ENCODE measurements around the gene RYR2. TPM values are rescaled to one million over a fixed set of nuclear protein-coding genes. Genes with fewer than 3 reads are reported as not detected.

RYR2 gene
- polyA plus RNA-seq, 2 of the 4 experiments (the other 2 are of a cell fraction): 0.06 TPM; not detected in 1

DNA sequence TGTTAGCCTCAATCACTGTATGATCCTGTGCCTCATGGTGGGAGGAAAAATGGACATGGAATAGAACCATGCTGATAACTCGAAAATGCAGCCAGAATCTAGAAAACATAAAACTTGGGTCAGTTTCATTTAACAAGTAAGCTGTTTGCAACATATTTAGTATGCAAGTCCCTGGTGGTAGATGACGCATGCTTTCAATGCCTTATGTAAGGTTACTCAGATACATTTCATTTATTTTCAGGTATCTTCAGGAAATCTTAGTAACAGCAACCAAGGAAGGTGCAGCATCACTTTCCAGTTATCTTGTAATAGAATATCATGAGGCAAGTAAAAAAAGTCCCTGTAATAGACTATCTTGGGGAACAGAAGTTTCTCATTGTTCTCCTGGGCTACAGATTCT lies 92.9 kb downstream of the RYR2 start (continued):
- TF ChIP-seq, protein P1, sequence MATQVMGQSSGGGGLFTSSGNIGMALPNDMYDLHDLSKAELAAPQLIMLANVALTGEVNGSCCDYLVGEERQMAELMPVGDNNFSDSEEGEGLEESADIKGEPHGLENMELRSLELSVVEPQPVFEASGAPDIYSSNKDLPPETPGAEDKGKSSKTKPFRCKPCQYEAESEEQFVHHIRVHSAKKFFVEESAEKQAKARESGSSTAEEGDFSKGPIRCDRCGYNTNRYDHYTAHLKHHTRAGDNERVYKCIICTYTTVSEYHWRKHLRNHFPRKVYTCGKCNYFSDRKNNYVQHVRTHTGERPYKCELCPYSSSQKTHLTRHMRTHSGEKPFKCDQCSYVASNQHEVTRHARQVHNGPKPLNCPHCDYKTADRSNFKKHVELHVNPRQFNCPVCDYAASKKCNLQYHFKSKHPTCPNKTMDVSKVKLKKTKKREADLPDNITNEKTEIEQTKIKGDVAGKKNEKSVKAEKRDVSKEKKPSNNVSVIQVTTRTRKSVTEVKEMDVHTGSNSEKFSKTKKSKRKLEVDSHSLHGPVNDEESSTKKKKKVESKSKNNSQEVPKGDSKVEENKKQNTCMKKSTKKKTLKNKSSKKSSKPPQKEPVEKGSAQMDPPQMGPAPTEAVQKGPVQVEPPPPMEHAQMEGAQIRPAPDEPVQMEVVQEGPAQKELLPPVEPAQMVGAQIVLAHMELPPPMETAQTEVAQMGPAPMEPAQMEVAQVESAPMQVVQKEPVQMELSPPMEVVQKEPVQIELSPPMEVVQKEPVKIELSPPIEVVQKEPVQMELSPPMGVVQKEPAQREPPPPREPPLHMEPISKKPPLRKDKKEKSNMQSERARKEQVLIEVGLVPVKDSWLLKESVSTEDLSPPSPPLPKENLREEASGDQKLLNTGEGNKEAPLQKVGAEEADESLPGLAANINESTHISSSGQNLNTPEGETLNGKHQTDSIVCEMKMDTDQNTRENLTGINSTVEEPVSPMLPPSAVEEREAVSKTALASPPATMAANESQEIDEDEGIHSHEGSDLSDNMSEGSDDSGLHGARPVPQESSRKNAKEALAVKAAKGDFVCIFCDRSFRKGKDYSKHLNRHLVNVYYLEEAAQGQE (IDR thresholded peaks at IDR 0.05): no peak
- TF ChIP-seq POLR2AphosphoS2 (conservative IDR thresholded peaks at IDR 0.05; ENCODE audit: low read length) (no peak), SMC3 (IDR thresholded peaks at IDR 0.05) (no peak)
- TF ChIP-seq, protein P2, sequence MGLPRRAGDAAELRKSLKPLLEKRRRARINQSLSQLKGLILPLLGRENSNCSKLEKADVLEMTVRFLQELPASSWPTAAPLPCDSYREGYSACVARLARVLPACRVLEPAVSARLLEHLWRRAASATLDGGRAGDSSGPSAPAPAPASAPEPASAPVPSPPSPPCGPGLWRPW (IDR thresholded peaks at IDR 0.05): no peak

DNA sequence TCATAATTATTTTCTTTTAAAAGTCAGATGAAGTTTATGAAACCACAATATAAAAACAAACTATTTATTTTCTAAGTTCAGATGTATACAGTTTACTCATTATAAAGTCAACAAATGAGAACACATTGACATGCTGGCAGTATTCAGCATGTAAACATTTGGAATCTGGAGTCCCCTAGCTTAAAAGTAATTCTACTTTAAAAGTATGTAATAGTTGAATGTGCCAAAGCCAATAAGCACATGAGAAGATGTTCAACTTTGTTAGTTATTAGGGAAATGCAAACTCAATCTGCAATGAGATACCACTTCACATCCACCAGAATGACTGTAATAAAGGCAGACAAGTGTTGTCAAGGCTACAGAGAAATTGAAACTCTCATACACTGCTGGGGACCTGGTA lies 96.6 kb downstream of the RYR2 start:
- Histone ChIP-seq H3K4me3 (no peak overlapping the region), H3K4me2 (no peak overlapping the region), H3K9me3 (no peaks in the 10 kb centered on the region), H3K4me1 (no peaks in the 10 kb centered on the region), H3K27ac (no peak overlapping the region)
- CTCF ChIA-PET: no interaction called here
- TF ChIP-seq JUN (IDR thresholded peaks at IDR 0.05) (no peak), NFE2L2 (conservative IDR thresholded peaks at IDR 0.05; ENCODE audit: low read length) (no peak), FOSB (CRISPR knock-in tag; IDR thresholded peaks at IDR 0.05) (no peak), MYC (IDR thresholded peaks at IDR 0.05; ENCODE audit: borderline replicate concordance, low read length) (no peak), CBX8 (IDR thresholded peaks at IDR 0.05) (no peak), RARB (CRISPR knock-in tag; IDR thresholded peaks at IDR 0.05) (no peak), EHF (CRISPR knock-in tag; IDR thresholded peaks at IDR 0.05) (no peak), ZSCAN20 (CRISPR knock-in tag; IDR thresholded peaks at IDR 0.05) (no peak), POLR2AphosphoS2 (conservative IDR thresholded peaks at IDR 0.05; ENCODE audit: low read length) (no peak), KDM1A (IDR thresholded peaks at IDR 0.05; ENCODE audit: low read depth) (no peak), EHMT2 (IDR thresholded peaks at IDR 0.05; ENCODE audit: low read depth) (no peak)
- TF ChIP-seq, protein P3, sequence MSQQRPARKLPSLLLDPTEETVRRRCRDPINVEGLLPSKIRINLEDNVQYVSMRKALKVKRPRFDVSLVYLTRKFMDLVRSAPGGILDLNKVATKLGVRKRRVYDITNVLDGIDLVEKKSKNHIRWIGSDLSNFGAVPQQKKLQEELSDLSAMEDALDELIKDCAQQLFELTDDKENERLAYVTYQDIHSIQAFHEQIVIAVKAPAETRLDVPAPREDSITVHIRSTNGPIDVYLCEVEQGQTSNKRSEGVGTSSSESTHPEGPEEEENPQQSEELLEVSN (IDR thresholded peaks at IDR 0.05; ENCODE audit: borderline replicate concordance, low read depth): no peak
- TF ChIP-seq, protein P4, sequence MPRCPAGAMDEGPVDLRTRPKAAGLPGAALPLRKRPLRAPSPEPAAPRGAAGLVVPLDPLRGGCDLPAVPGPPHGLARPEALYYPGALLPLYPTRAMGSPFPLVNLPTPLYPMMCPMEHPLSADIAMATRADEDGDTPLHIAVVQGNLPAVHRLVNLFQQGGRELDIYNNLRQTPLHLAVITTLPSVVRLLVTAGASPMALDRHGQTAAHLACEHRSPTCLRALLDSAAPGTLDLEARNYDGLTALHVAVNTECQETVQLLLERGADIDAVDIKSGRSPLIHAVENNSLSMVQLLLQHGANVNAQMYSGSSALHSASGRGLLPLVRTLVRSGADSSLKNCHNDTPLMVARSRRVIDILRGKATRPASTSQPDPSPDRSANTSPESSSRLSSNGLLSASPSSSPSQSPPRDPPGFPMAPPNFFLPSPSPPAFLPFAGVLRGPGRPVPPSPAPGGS (IDR thresholded peaks at IDR 0.05): no peak
- TF ChIP-seq, protein P5, sequence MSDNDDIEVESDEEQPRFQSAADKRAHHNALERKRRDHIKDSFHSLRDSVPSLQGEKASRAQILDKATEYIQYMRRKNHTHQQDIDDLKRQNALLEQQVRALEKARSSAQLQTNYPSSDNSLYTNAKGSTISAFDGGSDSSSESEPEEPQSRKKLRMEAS (IDR thresholded peaks at IDR 0.05): no peak
- TF ChIP-seq, protein P6, sequence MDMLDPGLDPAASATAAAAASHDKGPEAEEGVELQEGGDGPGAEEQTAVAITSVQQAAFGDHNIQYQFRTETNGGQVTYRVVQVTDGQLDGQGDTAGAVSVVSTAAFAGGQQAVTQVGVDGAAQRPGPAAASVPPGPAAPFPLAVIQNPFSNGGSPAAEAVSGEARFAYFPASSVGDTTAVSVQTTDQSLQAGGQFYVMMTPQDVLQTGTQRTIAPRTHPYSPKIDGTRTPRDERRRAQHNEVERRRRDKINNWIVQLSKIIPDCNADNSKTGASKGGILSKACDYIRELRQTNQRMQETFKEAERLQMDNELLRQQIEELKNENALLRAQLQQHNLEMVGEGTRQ (IDR thresholded peaks at IDR 0.05): no peak
- TF ChIP-seq, protein P7, sequence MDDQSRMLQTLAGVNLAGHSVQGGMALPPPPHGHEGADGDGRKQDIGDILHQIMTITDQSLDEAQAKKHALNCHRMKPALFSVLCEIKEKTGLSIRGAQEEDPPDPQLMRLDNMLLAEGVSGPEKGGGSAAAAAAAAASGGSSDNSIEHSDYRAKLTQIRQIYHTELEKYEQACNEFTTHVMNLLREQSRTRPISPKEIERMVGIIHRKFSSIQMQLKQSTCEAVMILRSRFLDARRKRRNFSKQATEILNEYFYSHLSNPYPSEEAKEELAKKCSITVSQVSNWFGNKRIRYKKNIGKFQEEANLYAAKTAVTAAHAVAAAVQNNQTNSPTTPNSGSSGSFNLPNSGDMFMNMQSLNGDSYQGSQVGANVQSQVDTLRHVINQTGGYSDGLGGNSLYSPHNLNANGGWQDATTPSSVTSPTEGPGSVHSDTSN (IDR thresholded peaks at IDR 0.05): no peak
- no peak for ATAC-seq
- no peak for FAIRE-seq
- POLR2A ChIA-PET: no interaction called here
- no peak for DNase-seq (ENCODE audit: low read depth in 1 of 2, low spot score in 1 of 2)

Measured in A549 (cell line).